Sigmoid colon (tissue), 4 donors: ENCODE measurements around the gene RPS15.

Source experiments
- EP300 ChIP-seq, 4 donors: sonication (generic); formaldehyde crosslinking; IDR thresholded peaks; one replicate each; pipeline ENCODE4 v1.6.1; 2017; ENCODE audit warnings: antibody characterized with exemption in 4 of 4
- POLR2AphosphoS5 ChIP-seq, 4 donors: sonication (generic); formaldehyde crosslinking; IDR thresholded peaks; one replicate each; pipeline ENCODE4 v1.6.1; 2017; ENCODE audit warnings: antibody characterized with exemption in 4 of 4

GRCh38 chr19:1408300-1409203 lies 29.6 kb upstream of the RPS15 start:
- peak in 1 of 4 donors; percentile 41 for TF ChIP-seq POLR2AphosphoS5 (IDR thresholded peaks at IDR 0.05)
- no peak for TF ChIP-seq EP300 (IDR thresholded peaks at IDR 0.05)
